B cell (primary cell): Measurements from ENCODE around the gene MAN2B1.

Experiments
- EZH2 ChIP-seq: IDR thresholded peaks from 2 replicates; pipeline ENCODE4 v1.6.1; 2012; ENCODE audit warnings: borderline replicate concordance, low read depth, mild to moderate bottlenecking, moderate library complexity, low read length; ENCODE audit not compliant: insufficient read depth, poor library complexity, severe bottlenecking
- TF ChIP-seq, protein P1 (sequence below): fragments of 200-600 bp; IDR thresholded peaks from one replicate; pipeline ENCODE4 v1.8.0; 2022; ENCODE audit warnings: antibody characterized with exemption, mild to moderate bottlenecking

DNA sequence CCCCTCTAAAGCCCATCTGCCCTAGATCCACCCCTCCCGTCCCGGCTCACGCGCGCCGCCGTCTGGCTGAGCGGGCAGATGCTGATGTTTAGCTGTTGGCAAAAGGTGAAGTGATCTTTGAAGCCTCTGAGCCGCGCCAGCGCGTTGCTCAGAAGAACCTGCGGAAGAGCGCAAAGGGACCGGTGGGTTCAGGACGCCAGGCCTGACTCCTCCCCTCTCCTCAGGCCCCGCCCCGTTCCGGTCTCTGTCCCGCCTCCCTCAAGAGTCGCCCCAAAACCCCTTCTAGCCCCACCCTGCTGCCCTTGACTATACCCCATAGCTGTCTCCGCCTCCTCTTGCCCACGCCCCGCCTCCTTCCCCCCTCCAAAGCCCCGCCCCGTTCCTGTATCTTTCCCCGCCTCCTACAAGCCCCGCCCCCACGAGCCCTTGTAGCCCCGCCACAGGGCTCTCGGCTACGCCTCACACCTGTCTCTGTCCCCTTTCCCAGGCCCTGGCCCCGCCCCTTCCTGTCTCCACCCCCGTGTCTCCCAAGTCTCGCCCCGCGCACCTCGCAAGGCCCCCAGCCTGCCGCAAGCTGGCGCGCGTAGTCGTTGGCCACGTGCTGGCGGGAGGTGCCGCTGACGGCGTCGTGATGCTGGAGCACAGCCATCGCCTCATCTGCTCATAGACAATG, 9.5 kb downstream of the MAN2B1 start:
- TF ChIP-seq, protein P1, sequence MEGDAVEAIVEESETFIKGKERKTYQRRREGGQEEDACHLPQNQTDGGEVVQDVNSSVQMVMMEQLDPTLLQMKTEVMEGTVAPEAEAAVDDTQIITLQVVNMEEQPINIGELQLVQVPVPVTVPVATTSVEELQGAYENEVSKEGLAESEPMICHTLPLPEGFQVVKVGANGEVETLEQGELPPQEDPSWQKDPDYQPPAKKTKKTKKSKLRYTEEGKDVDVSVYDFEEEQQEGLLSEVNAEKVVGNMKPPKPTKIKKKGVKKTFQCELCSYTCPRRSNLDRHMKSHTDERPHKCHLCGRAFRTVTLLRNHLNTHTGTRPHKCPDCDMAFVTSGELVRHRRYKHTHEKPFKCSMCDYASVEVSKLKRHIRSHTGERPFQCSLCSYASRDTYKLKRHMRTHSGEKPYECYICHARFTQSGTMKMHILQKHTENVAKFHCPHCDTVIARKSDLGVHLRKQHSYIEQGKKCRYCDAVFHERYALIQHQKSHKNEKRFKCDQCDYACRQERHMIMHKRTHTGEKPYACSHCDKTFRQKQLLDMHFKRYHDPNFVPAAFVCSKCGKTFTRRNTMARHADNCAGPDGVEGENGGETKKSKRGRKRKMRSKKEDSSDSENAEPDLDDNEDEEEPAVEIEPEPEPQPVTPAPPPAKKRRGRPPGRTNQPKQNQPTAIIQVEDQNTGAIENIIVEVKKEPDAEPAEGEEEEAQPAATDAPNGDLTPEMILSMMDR, result no peak
- no peak for TF ChIP-seq EZH2
